ENCODE results near the gene SPATA33. TPM values are rescaled to one million over a fixed set of nuclear protein-coding genes. Genes with fewer than 3 reads are reported as not detected.
A peak's percentile ranks its signal among the peaks of the same experiment; 100 is the strongest.

Gene SPATA33
- total RNA-seq, 1 experiment from 2014 or later, result 19.7 TPM

- POLR2A ChIA-PET, result no interaction called here
- no peaks in the 10 kb centered on the region for H3K9me3 Mint-ChIP-seq (ENCODE audit: unreplicated experiment)
- no TSS peak for BruUV-seq (replicated peaks)
Observed at GRCh38 chr16:89616623-89617022, 41.0 kb upstream of the SPATA33 start.

GRCh38 chr16:89617036-89617435, 40.6 kb upstream of the SPATA33 start:
- Histone ChIP-seq H3K4me3 (ENCODE audit: low read depth, low read length) (no peak overlapping the region), H3K9me3 (no peaks in the 10 kb centered on the region), H3K27me3 (replicated peaks; ENCODE audit: control insufficient read depth, insufficient read depth, low read length) (no peaks in the 10 kb centered on the region), H3K36me3 (ENCODE audit: control insufficient read depth, insufficient read depth, low read length) (no peaks in the 10 kb centered on the region), H3K4me1 (peaks cover 19% of the 10 kb centered on the region)
- TF ChIP-seq CTCF (IDR thresholded peaks at IDR 0.05; ENCODE audit: insufficient read depth in 1 of 2, low read depth in 1 of 2, low read length in 1 of 2, severe bottlenecking in 1 of 2, unreplicated experiment in 1 of 2), result no peak
- no TSS peak for BruUV-seq (replicated peaks)
- POLR2A ChIA-PET, result no interaction called here
- Mint-ChIP-seq H3K9me3 (ENCODE audit: unreplicated experiment) (no peaks in the 10 kb centered on the region), H3K36me3 (ENCODE audit: insufficient read depth, unreplicated experiment) (no peaks in the 10 kb centered on the region), H3K27ac (ENCODE audit: unreplicated experiment) (peak overlapping the region; percentile 79), H3K4me1 (ENCODE audit: low read depth, unreplicated experiment) (peaks cover 18% of the 10 kb centered on the region), H3K27me3 (ENCODE audit: insufficient read depth, unreplicated experiment) (no peaks in the 10 kb centered on the region), H3K4me3 (ENCODE audit: unreplicated experiment) (no peak overlapping the region)
- CTCF ChIA-PET, result no interaction called here
- intact Hi-C loops (cut with micrococcal nuclease; ENCODE audit: unreplicated experiment), result no loop called here
- no peak for DNase-seq

More at GRCh38 chr16:89616623-89617022, 41.0 kb upstream of the SPATA33 start:
- H3K4me3 ChIP-seq (ENCODE audit: low read depth, low read length), result no peak overlapping the region
- no peak overlapping the region for H3K4me3 Mint-ChIP-seq (ENCODE audit: unreplicated experiment)
- no peaks in the 10 kb centered on the region for H3K27me3 ChIP-seq (replicated peaks; ENCODE audit: control insufficient read depth, insufficient read depth, low read length)
- no peak for TF ChIP-seq CTCF (IDR thresholded peaks at IDR 0.05; ENCODE audit: insufficient read depth in 1 of 2, low read depth in 1 of 2, low read length in 1 of 2, severe bottlenecking in 1 of 2, unreplicated experiment in 1 of 2)
- no peaks in the 10 kb centered on the region for H3K27me3 Mint-ChIP-seq (ENCODE audit: insufficient read depth, unreplicated experiment)
- peak overlapping the region; percentile 79 for H3K27ac Mint-ChIP-seq (ENCODE audit: unreplicated experiment)
- H3K36me3 Mint-ChIP-seq (ENCODE audit: insufficient read depth, unreplicated experiment), result no peaks in the 10 kb centered on the region
- intact Hi-C loops (cut with micrococcal nuclease; ENCODE audit: unreplicated experiment), result no loop called here
- peaks cover 18% of the 10 kb centered on the region for H3K4me1 ChIP-seq
- CTCF ChIA-PET, result no interaction called here
- DNase-seq, result no peak
- no peaks in the 10 kb centered on the region for H3K36me3 ChIP-seq (ENCODE audit: control insufficient read depth, insufficient read depth, low read length)
- H3K9me3 ChIP-seq, result no peaks in the 10 kb centered on the region
- H3K4me1 Mint-ChIP-seq (ENCODE audit: low read depth, unreplicated experiment), result peaks cover 21% of the 10 kb centered on the region

GRCh38 chr16:89618109-89618998, 39.3 kb upstream of the SPATA33 start:
- no peak for DNase-seq
- CTCF ChIA-PET, result interaction anchor here (0.7 kb wide), 1 partner anchor 108 kb away, joined by 4 read pairs; no protein-coding TSS in a partner anchor
- peaks cover 9% of the 10 kb centered on the region for H3K4me1 Mint-ChIP-seq (ENCODE audit: low read depth, unreplicated experiment)

More at GRCh38 chr16:89618109-89618998, 39.3 kb upstream of the SPATA33 start:
- Mint-ChIP-seq H3K27ac (ENCODE audit: unreplicated experiment) (no peak overlapping the region), H3K27me3 (ENCODE audit: insufficient read depth, unreplicated experiment) (no peaks in the 10 kb centered on the region), H3K4me3 (ENCODE audit: unreplicated experiment) (no peak overlapping the region), H3K36me3 (ENCODE audit: insufficient read depth, unreplicated experiment) (no peaks in the 10 kb centered on the region), H3K9me3 (ENCODE audit: unreplicated experiment) (no peaks in the 10 kb centered on the region)
- TF ChIP-seq CTCF (IDR thresholded peaks at IDR 0.05; ENCODE audit: insufficient read depth in 1 of 2, low read depth in 1 of 2, low read length in 1 of 2, severe bottlenecking in 1 of 2, unreplicated experiment in 1 of 2), result no peak
- intact Hi-C loops (cut with micrococcal nuclease; ENCODE audit: unreplicated experiment), result loop anchor here (2.0 kb wide), 1 partner anchor 20 kb away; no protein-coding TSS in a partner anchor
- H3K4me3 ChIP-seq (ENCODE audit: low read depth, low read length), result no peak overlapping the region
- BruUV-seq (replicated peaks), result no TSS peak
- no peaks in the 10 kb centered on the region for H3K36me3 ChIP-seq (ENCODE audit: control insufficient read depth, insufficient read depth, low read length)
- no peaks in the 10 kb centered on the region for H3K9me3 ChIP-seq
- H3K27me3 ChIP-seq (replicated peaks; ENCODE audit: control insufficient read depth, insufficient read depth, low read length), result no peaks in the 10 kb centered on the region
- H3K4me1 ChIP-seq, result peaks cover 17% of the 10 kb centered on the region
- POLR2A ChIA-PET, result no interaction called here
